GM18870 (cell line): ENCODE data around the gene CHSY3.

ENCODE experiments used
- ATAC-seq: cut with Tn5 transposase; IDR thresholded peaks from one replicate; pipeline ENCODE4 v1.9.1; 2021; ENCODE audit warnings: moderate library complexity; ENCODE audit not compliant: unreplicated experiment

The CHSY3 gene

DNA sequence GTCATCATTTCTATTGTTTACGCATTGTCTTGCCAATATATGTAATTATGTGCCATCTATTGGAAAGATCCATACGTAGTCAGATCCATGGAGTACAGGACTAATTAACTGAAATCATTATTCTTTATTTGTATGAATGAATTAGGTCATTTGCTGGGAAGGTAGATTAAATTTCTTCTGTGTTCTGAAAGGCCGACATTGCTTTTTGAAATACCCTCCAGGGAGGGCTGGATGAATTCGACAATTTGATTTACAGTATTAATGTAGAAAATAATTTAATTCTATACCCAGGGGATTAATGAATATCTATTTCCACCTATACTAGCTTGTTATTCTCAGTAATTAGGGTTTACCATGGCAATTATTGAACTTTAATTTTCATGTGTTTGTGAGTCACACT lies 117.6 kb downstream of the CHSY3 start:
- ATAC-seq, result no peak

DNA sequence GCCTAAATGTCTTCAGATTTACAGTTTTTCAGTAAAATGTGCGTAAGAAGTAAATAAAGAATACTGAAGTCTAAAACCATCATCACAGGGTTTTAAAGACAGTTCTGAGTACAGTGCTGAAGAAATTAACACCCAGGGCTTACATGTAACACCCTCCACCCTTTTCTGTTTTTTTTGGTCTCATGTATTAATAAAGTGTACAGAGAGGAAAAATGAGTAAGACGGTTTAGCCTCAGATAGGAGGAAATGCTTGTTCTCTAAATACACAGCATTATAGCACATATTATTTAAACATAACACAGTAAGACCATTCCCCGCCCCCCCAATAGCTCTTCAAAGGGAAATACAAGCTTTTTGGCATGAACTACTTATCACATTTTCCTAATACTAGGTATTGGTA lies 119.3 kb downstream of the CHSY3 start:
- ATAC-seq, result no peak

- ATAC-seq, result no peak
These were observed 119.7 kb downstream of the CHSY3 start for GRCh38 chr5:130024006-130024405.

GRCh38 chr5:130025511-130025910 lies 121.2 kb downstream of the CHSY3 start:
- ATAC-seq, result no peak

- no peak for ATAC-seq
These were observed 128.5 kb downstream of the CHSY3 start for GRCh38 chr5:130032807-130033206.

GRCh38 chr5:130034566-130035210 lies 130.4 kb downstream of the CHSY3 start:
- ATAC-seq, result no peak

GRCh38 chr5:130035388-130035787 lies 131.1 kb downstream of the CHSY3 start:
- ATAC-seq, result no peak

GRCh38 chr5:130037905-130038304 lies 133.6 kb downstream of the CHSY3 start:
- ATAC-seq, result no peak

- ATAC-seq, result no peak
These were observed 139.6 kb downstream of the CHSY3 start for GRCh38 chr5:130043834-130044233.

DNA sequence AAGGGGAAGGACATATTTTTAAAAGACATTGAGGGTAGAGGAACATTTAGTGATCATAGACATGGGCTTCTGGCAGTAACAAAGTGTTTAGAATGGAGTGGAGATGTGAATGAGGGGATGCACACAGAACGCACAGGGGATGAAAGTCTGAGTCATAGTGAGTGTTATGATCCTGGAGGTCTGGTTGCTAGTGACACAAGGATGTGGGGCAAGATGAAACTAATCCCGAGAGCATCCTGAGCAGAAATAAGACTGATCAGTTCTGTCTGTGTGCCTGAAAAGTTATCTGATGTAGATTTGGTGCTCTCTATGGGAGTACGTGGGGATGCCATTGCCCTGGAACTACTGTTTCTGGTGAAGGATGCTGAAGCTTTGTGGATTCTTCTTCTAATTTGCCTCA lies 141.1 kb downstream of the CHSY3 start:
- ATAC-seq, result no peak

DNA sequence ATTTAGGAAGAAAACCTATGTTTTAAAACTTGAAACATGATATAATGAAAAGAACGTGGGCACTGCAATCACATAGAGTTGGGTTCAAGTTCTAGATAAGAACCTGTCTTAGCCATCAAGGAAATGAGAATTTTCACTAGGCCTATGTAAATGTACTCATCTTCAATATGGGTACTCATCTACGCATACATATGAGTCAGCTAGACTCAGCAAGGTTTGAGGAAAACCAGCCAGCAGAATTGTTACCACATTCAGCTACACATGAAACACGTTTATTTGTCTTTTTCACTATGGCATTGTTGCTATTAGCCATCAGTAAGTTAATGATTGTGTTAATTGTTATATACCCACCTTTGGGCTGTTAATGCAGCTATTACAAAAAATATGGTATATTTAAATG lies 146.3 kb downstream of the CHSY3 start:
- ATAC-seq, result no peak

DNA sequence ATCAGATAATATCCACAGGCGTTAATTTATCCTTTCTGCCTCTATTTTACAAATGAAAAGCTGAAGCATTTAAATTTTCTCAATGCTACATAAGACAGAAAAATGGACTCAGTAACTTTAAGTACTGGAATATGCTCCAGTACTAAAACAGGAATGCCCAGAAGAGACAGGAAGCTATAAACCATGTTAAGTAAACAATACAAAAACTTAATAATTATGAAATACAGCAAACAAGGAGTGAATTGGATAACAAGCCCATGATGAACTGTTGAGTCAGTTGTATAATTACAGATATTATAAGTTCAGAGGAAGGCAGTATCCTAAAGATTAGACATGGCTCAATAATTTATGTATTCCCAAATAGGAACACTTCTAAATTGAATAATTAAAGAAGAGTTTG lies 148.5 kb downstream of the CHSY3 start:
- ATAC-seq, result no peak

GRCh38 chr5:130055572-130055971 lies 151.3 kb downstream of the CHSY3 start:
- no peak for ATAC-seq

DNA sequence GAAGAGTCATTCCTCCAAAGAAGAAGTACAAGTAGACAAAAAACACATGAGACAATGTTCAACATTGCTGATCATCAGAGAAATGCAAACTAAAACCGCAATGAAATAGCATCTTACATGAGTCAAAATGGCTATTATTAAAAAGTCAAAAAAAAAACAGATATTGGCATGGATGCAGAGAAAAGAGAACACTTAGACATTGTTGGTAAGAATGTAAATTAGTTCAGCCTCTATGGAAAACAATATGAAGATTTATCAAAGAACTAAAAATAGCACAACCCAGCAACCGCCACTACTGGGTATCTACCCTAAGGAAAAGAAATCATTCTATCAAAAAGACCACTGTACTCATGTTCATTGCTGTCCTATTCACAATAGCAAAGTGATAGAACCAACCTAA lies 157.5 kb downstream of the CHSY3 start:
- no peak for ATAC-seq

GRCh38 chr5:130063603-130064002 lies 159.3 kb downstream of the CHSY3 start:
- no peak for ATAC-seq

- no peak for ATAC-seq
These were observed 160.2 kb downstream of the CHSY3 start for GRCh38 chr5:130064484-130064883.

GRCh38 chr5:130065617-130066016 lies 161.4 kb downstream of the CHSY3 start:
- ATAC-seq, result no peak

DNA sequence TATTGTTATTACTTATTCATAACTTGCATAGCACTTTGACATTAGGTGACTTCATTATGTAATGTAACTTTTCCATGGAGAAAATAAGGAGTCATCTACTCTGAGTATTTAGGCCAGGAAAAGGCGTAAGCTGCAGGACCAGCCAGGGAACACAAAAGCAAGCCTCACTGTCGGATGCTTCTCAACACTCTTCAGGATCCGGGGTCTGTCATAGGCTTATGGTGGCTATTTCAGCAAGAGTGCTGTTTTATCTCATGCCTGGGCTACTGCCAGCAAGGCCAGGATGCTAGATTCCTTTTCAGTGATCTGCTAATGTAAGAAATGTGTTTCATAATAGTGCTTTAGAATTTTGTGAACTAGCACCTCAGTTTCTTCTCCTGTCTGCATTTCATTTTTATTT lies 162.4 kb downstream of the CHSY3 start:
- no peak for ATAC-seq

DNA sequence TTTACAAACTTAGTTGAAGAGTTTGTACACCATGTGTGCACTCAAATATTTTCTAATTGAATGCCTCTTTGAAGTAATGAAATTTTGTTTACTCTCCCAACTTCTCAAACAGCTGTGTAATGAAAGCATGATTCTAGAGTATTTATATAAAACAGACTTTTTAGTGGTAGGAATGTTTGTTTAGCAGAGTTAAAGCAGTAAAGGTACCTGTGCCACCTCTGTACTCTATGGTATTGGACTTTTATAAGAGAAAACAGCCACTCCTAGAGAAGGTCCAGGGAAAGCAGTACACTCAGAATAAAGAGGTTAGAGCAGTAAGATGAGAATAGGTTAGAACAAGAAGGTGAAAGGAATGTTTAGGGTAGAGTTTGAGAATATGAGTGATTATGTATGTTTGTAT lies 163.1 kb downstream of the CHSY3 start:
- no peak for ATAC-seq

- ATAC-seq, result no peak
These were observed 163.8 kb downstream of the CHSY3 start for GRCh38 chr5:130068101-130068500.

GRCh38 chr5:130068988-130069387 lies 164.7 kb downstream of the CHSY3 start:
- no peak for ATAC-seq

GRCh38 chr5:130074820-130075219 lies 170.6 kb downstream of the CHSY3 start:
- ATAC-seq, result no peak

DNA sequence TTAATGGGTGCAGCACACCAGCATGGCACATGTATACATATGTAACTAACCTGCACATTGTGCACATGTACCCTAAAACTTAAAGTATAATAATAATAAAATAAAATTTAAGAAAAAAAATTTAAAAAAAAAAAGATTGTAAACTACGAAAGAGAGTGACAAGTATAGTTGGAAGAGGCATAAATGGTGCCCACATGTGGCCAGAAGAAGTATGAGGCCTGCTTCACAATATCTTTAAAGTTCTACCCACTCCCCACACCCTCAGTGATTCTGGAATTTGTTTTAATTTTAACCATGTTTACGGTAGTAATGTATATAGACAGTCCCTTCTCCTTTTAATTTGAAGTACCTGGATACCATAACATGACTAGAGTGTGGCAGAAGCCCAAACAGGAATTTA lies 172.7 kb downstream of the CHSY3 start:
- ATAC-seq, result no peak
